ENCODE measurements around the gene MRO.

The MRO gene

GRCh38 chr18:50819728-50820378 is at the start of gene MRO:
TSS of gene MRO (minus strand) at chr18:50820016. CDS start at chr18:50809400, 10,616 bp downstream.
- peak; percentile 64 for DNase-seq

GRCh38 chr18:50869150-50869549 is 49.3 kb upstream of the MRO start:
- DNase-seq: no peak

GRCh38 chr18:50866765-50867164 is 46.9 kb upstream of the MRO start:
- DNase-seq: peak; percentile 20

- DNase-seq: no peak
These were observed 44.1 kb upstream of the MRO start for GRCh38 chr18:50863840-50864375.

- no peak for DNase-seq
These were observed 42.6 kb upstream of the MRO start for GRCh38 chr18:50862401-50862800.

GRCh38 chr18:50861617-50862016 is 41.8 kb upstream of the MRO start:
- no peak for DNase-seq

- no peak for DNase-seq
These were observed 40.2 kb upstream of the MRO start for GRCh38 chr18:50859793-50860555.

GRCh38 chr18:50857694-50858093 is 37.9 kb upstream of the MRO start:
- DNase-seq: no peak

GRCh38 chr18:50857166-50857565 is 37.4 kb upstream of the MRO start:
- DNase-seq: peak; percentile 64

GRCh38 chr18:50855976-50856757 is 36.4 kb upstream of the MRO start:
- DNase-seq: no peak

- DNase-seq: peak; percentile 88
These were observed 34.1 kb upstream of the MRO start for GRCh38 chr18:50853863-50854271.

- no peak for DNase-seq
These were observed 30.7 kb upstream of the MRO start for GRCh38 chr18:50850307-50851065.

GRCh38 chr18:50849419-50849821 is 29.6 kb upstream of the MRO start:
- DNase-seq: no peak

- DNase-seq: no peak
These were observed 29.2 kb upstream of the MRO start for GRCh38 chr18:50848991-50849390.

GRCh38 chr18:50848061-50848551 is 28.3 kb upstream of the MRO start:
- DNase-seq: no peak

- DNase-seq: no peak
These were observed 27.4 kb upstream of the MRO start for GRCh38 chr18:50847192-50847591.

- no peak for DNase-seq
These were observed 25.1 kb upstream of the MRO start for GRCh38 chr18:50844960-50845359.

GRCh38 chr18:50844554-50844953 is 24.7 kb upstream of the MRO start:
- DNase-seq: no peak

GRCh38 chr18:50842846-50843245 is 23.0 kb upstream of the MRO start:
- no peak for DNase-seq

GRCh38 chr18:50839996-50840395 is 20.2 kb upstream of the MRO start:
- DNase-seq: no peak

- no peak for DNase-seq
These were observed 19.5 kb upstream of the MRO start for GRCh38 chr18:50839341-50839740.

- DNase-seq: peak; percentile 61
These were observed 16.7 kb upstream of the MRO start for GRCh38 chr18:50836521-50836957.
